SU-DHL-6 (cell line): ENCODE results near the gene KLK4.

ENCODE experiments used
- H2AFZ ChIP-seq: fragments of 200-600 bp; sonication (generic); 2 replicates; pipeline ENCODE4 v1.6.1; 2014; ENCODE audit warnings: low read depth, mild to moderate bottlenecking, moderate library complexity, mixed read lengths, antibody characterized with exemption, low read length; ENCODE audit not compliant: severe bottlenecking
- H3F3A ChIP-seq: fragments of 200-600 bp; shearing (Covaris generic); 2 replicates; pipeline ENCODE4 v1.6.0; 2016; ENCODE audit warnings: antibody characterized with exemption, mild to moderate bottlenecking; ENCODE audit not compliant: insufficient read depth
- H3K27ac ChIP-seq: fragments of 200-600 bp; sonication (generic); 2 replicates; pipeline ENCODE4 v1.5.1; 2016; ENCODE audit warnings: low read depth, mild to moderate bottlenecking, low read length, moderate library complexity, mixed read lengths
- H3K27me3 ChIP-seq: fragments of 200-600 bp; sonication (generic), shearing (Covaris generic); 2 replicates; pipeline ENCODE4 v1.6.0; 2014; ENCODE audit warnings: mild to moderate bottlenecking, low read length
- H3K36me3 ChIP-seq: fragments of 200-600 bp; sonication (generic); 2 replicates; pipeline ENCODE4 v1.6.1; 2014; ENCODE audit warnings: mild to moderate bottlenecking, low read length, mixed read lengths
- H3K4me2 ChIP-seq: fragments of 300-600, 200-600 bp; shearing (Covaris generic), sonication (generic); 2 replicates; pipeline ENCODE4 v1.6.0; 2014; ENCODE audit warnings: low read length, low read depth, mild to moderate bottlenecking; ENCODE audit not compliant: poor library complexity, severe bottlenecking
- H3K4me3 ChIP-seq: fragments of 200-600 bp; sonication (generic); 2 replicates; pipeline ENCODE4 v1.5.1; 2014; ENCODE audit warnings: antibody characterized with exemption, low read length, mild to moderate bottlenecking, mixed read lengths; ENCODE audit not compliant: insufficient read depth, poor library complexity, severe bottlenecking
- H3K79me2 ChIP-seq: fragments of 200-600 bp; sonication (generic); 2 replicates; pipeline ENCODE4 v1.6.1; 2014; ENCODE audit warnings: mild to moderate bottlenecking, low read length, moderate library complexity; ENCODE audit not compliant: insufficient read depth
- H3K9ac ChIP-seq: fragments of 200-600 bp; sonication (generic); 2 replicates; pipeline ENCODE4 v1.7.0; 2014; ENCODE audit warnings: mild to moderate bottlenecking, low read length
- H3K9me2 ChIP-seq: fragments of 200-600 bp; sonication (generic); replicated peaks from 2 replicates; pipeline ENCODE4 v1.6.1; 2014; ENCODE audit warnings: low read length; ENCODE audit not compliant: insufficient read depth
- H3K9me3 ChIP-seq: fragments of 200-600 bp; sonication (generic); 2 replicates; pipeline ENCODE4 v1.6.1; 2014; ENCODE audit warnings: low read length, mixed read lengths; ENCODE audit not compliant: insufficient read depth
- H4K20me1 ChIP-seq: fragments of 200-600 bp; sonication (generic); 2 replicates; pipeline ENCODE4 v1.6.1; 2014; ENCODE audit warnings: low read depth, mild to moderate bottlenecking, antibody characterized with exemption, low read length, moderate library complexity, mixed read lengths
- CTCF ChIP-seq: fragments of 200-600 bp; sonication (generic); IDR thresholded peaks from one replicate; pipeline ENCODE4 v1.5.1; 2017; ENCODE audit warnings: antibody characterized with exemption, mild to moderate bottlenecking, low read length, moderate library complexity; ENCODE audit not compliant: insufficient read depth, poor library complexity, severe bottlenecking
- EZH2phosphoT487 ChIP-seq: fragments of 200-600 bp; sonication (generic), shearing (Covaris generic); conservative IDR thresholded peaks from 2 replicates; pipeline ENCODE4 v1.6.1; 2018; ENCODE audit warnings: mild to moderate bottlenecking, antibody characterized with exemption, low read length, moderate library complexity, mixed read lengths

KLK4 gene

DNA sequence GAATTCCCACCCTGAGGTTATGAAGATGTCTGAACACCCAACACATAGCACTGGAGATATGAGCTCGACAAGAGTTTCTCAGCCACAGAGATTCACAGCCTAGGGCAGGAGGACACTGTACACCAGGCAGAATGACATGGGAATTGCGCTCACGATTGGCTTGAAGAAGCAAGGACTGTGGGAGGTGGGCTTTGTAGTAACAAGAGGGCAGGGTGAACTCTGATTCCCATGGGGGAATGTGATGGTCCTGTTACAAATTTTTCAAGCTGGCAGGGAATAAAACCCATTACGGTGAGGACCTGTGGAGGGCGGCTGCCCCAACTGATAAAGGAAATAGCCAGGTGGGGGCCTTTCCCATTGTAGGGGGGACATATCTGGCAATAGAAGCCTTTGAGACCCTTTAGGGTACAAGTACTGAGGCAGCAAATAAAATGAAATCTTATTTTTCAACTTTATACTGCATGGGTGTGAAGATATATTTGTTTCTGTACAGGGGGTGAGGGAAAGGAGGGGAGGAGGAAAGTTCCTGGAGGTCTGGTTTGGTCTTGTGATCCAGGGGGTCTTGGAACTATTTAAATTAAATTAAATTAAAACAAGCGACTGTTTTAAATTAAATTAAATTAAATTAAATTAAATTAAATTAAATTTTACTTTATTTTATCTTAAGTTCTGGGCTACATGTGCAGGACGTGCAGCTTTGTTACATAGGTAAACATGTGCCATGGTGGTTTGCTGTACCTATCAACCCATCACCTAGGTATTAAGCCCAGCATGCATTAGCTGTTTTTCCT is 49.5 kb downstream of the KLK4 start:
- H3K27ac ChIP-seq = no peak overlapping the region
- H4K20me1 ChIP-seq = no peaks in the 10 kb centered on the region
- H2AFZ ChIP-seq = no peak overlapping the region
- no peak overlapping the region for H3K4me2 ChIP-seq
- no peaks in the 10 kb centered on the region for H3K9me2 ChIP-seq
- no peak for TF ChIP-seq CTCF
- TF ChIP-seq EZH2phosphoT487 = no peak
- no peaks in the 10 kb centered on the region for H3F3A ChIP-seq
- no peaks in the 10 kb centered on the region for H3K9me3 ChIP-seq
- no peaks in the 10 kb centered on the region for H3K27me3 ChIP-seq
- H3K4me3 ChIP-seq = no peak overlapping the region
- no peaks in the 10 kb centered on the region for H3K79me2 ChIP-seq
- no peaks in the 10 kb centered on the region for H3K36me3 ChIP-seq
- H3K9ac ChIP-seq = no peak overlapping the region

GRCh38 chr19:50861010-50861409 is 50.2 kb downstream of the KLK4 start:
- Histone ChIP-seq H3K4me2 (no peak overlapping the region), H3K27ac (no peak overlapping the region), H3K9me2 (no peaks in the 10 kb centered on the region), H3F3A (no peaks in the 10 kb centered on the region), H3K79me2 (no peaks in the 10 kb centered on the region), H3K9me3 (no peaks in the 10 kb centered on the region), H3K27me3 (no peaks in the 10 kb centered on the region), H3K9ac (no peak overlapping the region), H4K20me1 (no peaks in the 10 kb centered on the region), H2AFZ (no peak overlapping the region), H3K36me3 (no peaks in the 10 kb centered on the region), H3K4me3 (no peak overlapping the region)
- TF ChIP-seq CTCF (no peak), EZH2phosphoT487 (no peak)

GRCh38 chr19:50859849-50860248 is 51.3 kb downstream of the KLK4 start:
- no peak overlapping the region for H3K9ac ChIP-seq
- no peaks in the 10 kb centered on the region for H3K27me3 ChIP-seq

More at GRCh38 chr19:50859849-50860248, 51.3 kb downstream of the KLK4 start:
- H3F3A ChIP-seq = no peaks in the 10 kb centered on the region
- H3K79me2 ChIP-seq = no peaks in the 10 kb centered on the region
- H3K9me2 ChIP-seq = no peaks in the 10 kb centered on the region
- H3K4me3 ChIP-seq = no peak overlapping the region
- no peaks in the 10 kb centered on the region for H3K36me3 ChIP-seq
- no peak overlapping the region for H3K4me2 ChIP-seq
- H3K9me3 ChIP-seq = no peaks in the 10 kb centered on the region
- H4K20me1 ChIP-seq = no peaks in the 10 kb centered on the region
- TF ChIP-seq EZH2phosphoT487 = no peak
- TF ChIP-seq CTCF = no peak
- H2AFZ ChIP-seq = no peak overlapping the region
- H3K27ac ChIP-seq = no peak overlapping the region
